BJ (cell line): ENCODE results near the gene FFAR3. TPM values are rescaled to one million over a fixed set of nuclear protein-coding genes. Genes with fewer than 3 reads are reported as not detected.

ENCODE experiments used
- CTCF ChIA-PET: fragments of 350-600 bp; formaldehyde crosslinking; extraction: SDS; loops from one replicate; lab custom pipeline; 2021; ENCODE audit warnings: antibody characterized with exemption, inconsistent platforms; lab: Yijun Ruan, JAX
- POLR2A ChIA-PET: fragments of 300-600 bp; sonication (Branson Sonifier 250); formaldehyde crosslinking; extraction: SDS; loops from one replicate; lab custom pipeline; 2021; ENCODE audit warnings: antibody characterized with exemption; lab: Charles Lee
- DNase-seq: peaks from one replicate; pipeline ENCODE4 v3.0.0-alpha.2; 2011; ENCODE audit warnings: low read depth
- H3K27me3 ChIP-seq: 2 replicates; pipeline ENCODE4 v1.6.0; 2011; ENCODE audit warnings: low read length; ENCODE audit not compliant: control insufficient read depth, insufficient read depth
- H3K36me3 ChIP-seq: 2 replicates; pipeline ENCODE4 v1.5.1; 2011; ENCODE audit warnings: low read length; ENCODE audit not compliant: control insufficient read depth, insufficient read depth
- H3K4me3 ChIP-seq: 2 replicates; pipeline ENCODE4 v1.5.1; 2011; ENCODE audit warnings: low read depth, mild to moderate bottlenecking, control low read depth, low read length
- CTCF ChIP-seq: IDR thresholded peaks from 2 replicates; pipeline ENCODE4 v1.5.1; 2011; ENCODE audit warnings: low read depth, mild to moderate bottlenecking, control low read depth, inconsistent platforms, low read length, moderate library complexity; ENCODE audit not compliant: insufficient read depth
- polyA minus RNA-seq: library from RNA; depleted of rRNA, polyadenylated mRNA; stranded (reverse); fragments of >200 nt; gene quantifications from 2 replicates; pipeline ENCODE4 v1.2.3, GENCODE V29; 2011; rRNA and poly(A)+ RNA removed
- polyA plus RNA-seq: library from polyadenylated mRNA; depleted of rRNA; stranded (reverse); fragments of >200 nt; gene quantifications from 2 replicates; pipeline ENCODE4 v1.2.3, GENCODE V29; 2011; rRNA removed

FFAR3 gene
- polyA plus RNA-seq: not detected in 2 replicates
- not detected in 2 replicates for polyA minus RNA-seq

- no peaks in the 10 kb centered on the region for H3K36me3 ChIP-seq
- CTCF ChIA-PET: no interaction called here
- POLR2A ChIA-PET: no interaction called here
- peaks cover 2% of the 10 kb centered on the region; the same call in 1 of the 2 replicates for H3K27me3 ChIP-seq
- DNase-seq: no peak
- TF ChIP-seq CTCF: no peak
- H3K4me3 ChIP-seq: no peak within 1 kb of the TSS
Observed at GRCh38 chr19:35357867-35358573, at the start of gene FFAR3. Gene FFAR3, plus strand, starts transcription at chr19:35358460. Its CDS starts 431 bp downstream, at chr19:35358891.

GRCh38 chr19:35308910-35309309, 49.4 kb upstream of the FFAR3 start:
- ChIA-PET CTCF (no interaction called here), POLR2A (no interaction called here)
- Histone ChIP-seq H3K4me3 (no peak overlapping the region), H3K36me3 (no peaks in the 10 kb centered on the region), H3K27me3 (no peaks in the 10 kb centered on the region)
- no peak for DNase-seq
- no peak for TF ChIP-seq CTCF

DNA sequence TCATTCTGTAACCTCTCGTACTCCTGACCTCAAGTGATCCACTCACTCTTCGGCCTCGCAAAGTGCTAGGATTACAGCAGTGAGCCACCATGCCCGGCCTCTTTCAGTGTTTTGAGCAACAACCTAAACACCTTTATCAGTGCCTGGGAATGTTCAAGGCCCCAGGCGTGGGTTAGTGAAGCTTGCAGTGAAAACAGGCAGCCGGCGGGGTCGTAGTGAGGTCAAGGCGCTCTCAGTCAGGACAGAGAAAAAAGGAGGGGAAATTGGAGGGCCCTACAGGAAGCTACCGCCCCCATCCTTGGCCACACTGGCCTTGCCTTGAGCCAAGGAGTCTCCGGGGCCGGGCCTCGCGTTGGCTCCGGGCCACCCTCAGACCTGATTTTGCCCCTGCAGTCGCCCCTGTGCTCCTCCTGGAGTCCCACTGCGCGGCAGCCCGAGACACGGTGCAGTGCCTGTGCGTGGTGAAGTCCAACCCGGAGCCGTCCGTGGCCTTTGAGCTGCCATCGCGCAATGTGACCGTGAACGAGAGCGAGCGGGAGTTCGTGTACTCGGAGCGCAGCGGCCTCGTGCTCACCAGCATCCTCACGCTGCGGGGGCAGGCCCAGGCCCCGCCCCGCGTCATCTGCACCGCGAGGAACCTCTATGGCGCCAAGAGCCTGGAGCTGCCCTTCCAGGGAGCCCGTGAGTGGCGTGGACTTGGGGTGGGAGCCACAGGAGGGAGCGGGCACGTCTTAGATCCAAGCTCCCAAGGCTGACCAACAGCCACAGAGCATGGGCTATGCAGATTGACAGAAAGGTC, 48.6 kb upstream of the FFAR3 start:
- H3K4me3 ChIP-seq: no peak overlapping the region
- no peak for DNase-seq
- CTCF ChIA-PET: no interaction called here

DNA sequence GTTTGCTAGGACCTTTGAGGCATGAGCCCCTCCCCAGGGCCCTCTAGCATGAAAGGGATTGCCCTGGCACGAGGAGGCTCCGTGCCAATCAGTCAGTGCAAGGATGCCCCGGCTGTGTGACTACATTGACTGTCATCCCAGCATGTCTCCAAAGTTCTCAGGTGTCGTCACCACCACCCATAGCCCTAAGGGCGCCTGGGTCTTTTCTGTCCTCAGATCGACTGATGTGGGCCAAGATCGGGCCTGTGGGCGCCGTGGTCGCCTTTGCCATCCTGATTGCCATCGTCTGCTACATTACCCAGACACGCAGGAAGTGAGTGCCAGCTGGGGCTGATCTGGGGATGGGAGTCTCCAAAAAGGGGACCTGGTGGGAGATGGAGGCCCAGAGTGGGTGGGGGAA, 47.9 kb upstream of the FFAR3 start:
- H3K36me3 ChIP-seq: no peaks in the 10 kb centered on the region
- TF ChIP-seq CTCF: no peak
- no peak overlapping the region for H3K4me3 ChIP-seq
- no peaks in the 10 kb centered on the region for H3K27me3 ChIP-seq
- DNase-seq: no peak
- ChIA-PET POLR2A (no interaction called here), CTCF (no interaction called here)

More for the DNA sequence above, 48.6 kb upstream of the FFAR3 start:
- Histone ChIP-seq H3K27me3 (no peaks in the 10 kb centered on the region), H3K36me3 (no peaks in the 10 kb centered on the region)
- POLR2A ChIA-PET: no interaction called here
- no peak for TF ChIP-seq CTCF

GRCh38 chr19:35310811-35311465, 47.3 kb upstream of the FFAR3 start:
- ChIA-PET CTCF (interaction anchor here (0.7 kb wide), 1 partner anchor 19 kb away, joined by 4 read pairs; no protein-coding TSS in a partner anchor), POLR2A (no interaction called here)
- TF ChIP-seq CTCF: no peak
- Histone ChIP-seq H3K4me3 (no peak overlapping the region), H3K36me3 (no peaks in the 10 kb centered on the region), H3K27me3 (no peaks in the 10 kb centered on the region)
- DNase-seq: no peak
